Kidney (tissue), 14 donors: ENCODE results near the gene GRPR. TPM values are rescaled to one million over a fixed set of nuclear protein-coding genes. Genes with fewer than 3 reads are reported as not detected.

Experiments used
- DNase-seq, 5 donors: peaks; one replicate each; pipeline ENCODE4 v3.0.0-alpha.2; 2013 to 2020
- FAIRE-seq: peaks from 2 replicates; lab custom pipeline; 2012; peaks lifted over from hg19 to GRCh38; lab: Jason Lieb, UNC
- H3K27ac ChIP-seq, 2 donors: one replicate each; pipeline ENCODE4 v1.7.0; 2013; ENCODE audit warnings: low read depth in 2 of 2, low read length in 2 of 2, inconsistent platforms in 1 of 2
- H3K27me3 ChIP-seq: one replicate; pipeline ENCODE4 v1.7.1; 2013; ENCODE audit warnings: low read length, inconsistent platforms; ENCODE audit not compliant: control insufficient read depth, insufficient read depth
- H3K36me3 ChIP-seq, 3 donors: one replicate each; pipeline versions ENCODE4 v1.7.0 to v1.7.1; 2013; ENCODE audit warnings: low read length in 3 of 3, control low read depth in 1 of 3, inconsistent platforms in 1 of 3; ENCODE audit not compliant: insufficient read depth in 3 of 3, control insufficient read depth in 2 of 3
- H3K4me1 ChIP-seq, 3 donors: one replicate each; pipeline versions ENCODE4 v1.7.0 to v1.7.1; 2013; ENCODE audit warnings: low read length in 3 of 3, inconsistent platforms in 1 of 3, low read depth in 1 of 3; ENCODE audit not compliant: control insufficient read depth in 2 of 3, insufficient read depth in 2 of 3
- H3K4me3 ChIP-seq, 3 donors: one replicate each; pipeline versions ENCODE4 v1.7.0 to v1.8.1; 2013; ENCODE audit warnings: low read length in 3 of 3, control low read depth in 1 of 3, inconsistent platforms in 1 of 3
- H3K9ac ChIP-seq, 3 donors: one replicate each; pipeline versions ENCODE4 v1.7.0 to v1.7.1; 2013; ENCODE audit warnings: low read length in 3 of 3, control low read depth in 1 of 3, inconsistent platforms in 1 of 3
- H3K9me3 ChIP-seq, 3 donors: one replicate each; pipeline versions ENCODE4 v1.7.0 to v1.7.1; 2013; ENCODE audit warnings: low read length in 3 of 3, control low read depth in 1 of 3, inconsistent platforms in 1 of 3; ENCODE audit not compliant: control insufficient read depth in 2 of 3, insufficient read depth in 1 of 3
- intact Hi-C: fragments of 100-400 bp; cut with DNase I; formaldehyde crosslinking; loops from one replicate; pipeline ENCODE4 v1.11.1; 2022
- polyA plus RNA-seq: library from polyadenylated mRNA; stranded (reverse); fragments of 350-450 nt; fragmentation: Illumina TruSeq; extraction: RNeasy Lipid Tissue Mini Kit (QIAGEN cat#74804); gene quantifications from one replicate; pipeline ENCODE4 v1.2.3, GENCODE V29; 2014; ENCODE audit warnings: low read depth, low replicate concordance; ENCODE audit not compliant: insufficient read depth
- total RNA-seq: library from RNA; stranded (reverse); fragmentation: NEBNext Ultra II Directional; extraction: Animal tissue kit (Norgen Biotek cat#: 25700); gene quantifications from one replicate; pipeline ENCODE4 v1.2.1, GENCODE V29; 2021
- TF ChIP-seq, protein P1 (sequence below): IDR thresholded peaks from 3 replicates; pipeline ENCODE4 v1.5.1; 2012; ENCODE audit warnings: mild to moderate bottlenecking, moderate library complexity, borderline replicate concordance; ENCODE audit not compliant: insufficient read depth; ENCODE audit errors: extremely low read depth
- donor health status: control.
- donor health status: control.
- donor health status: control.
- donor health status: control.
- donor health status: control.
- donor health status: DM: yes; HTN: yes; CAD: no.
- donor health status: Normal renal cell carcinoma (clear cell type).

GRPR gene
- total and polyA plus RNA-seq, 2 donors from 2014 or later: 0.25 TPM; not detected in 1

DNA sequence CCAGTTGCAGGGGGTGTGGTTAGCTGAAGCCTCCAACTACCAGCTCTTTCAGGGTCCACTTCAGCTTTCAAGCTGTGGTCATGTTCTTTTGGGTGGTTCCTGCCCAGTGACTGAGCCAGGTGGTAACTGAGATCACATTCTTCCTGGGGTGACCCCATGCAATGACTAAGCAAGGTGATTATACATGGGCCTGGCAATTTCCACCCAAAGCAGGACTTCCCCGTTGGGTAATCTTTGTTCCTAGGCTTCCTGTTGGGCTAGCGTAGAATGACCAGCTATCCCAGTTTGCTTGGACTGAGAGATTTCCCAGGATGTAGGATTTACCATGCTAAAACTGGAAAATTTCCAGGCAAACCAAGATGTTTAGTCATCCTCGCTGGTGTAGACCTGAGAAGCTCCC lies 25.5 kb downstream of the GRPR start:
- H3K9ac ChIP-seq: no peak overlapping the region
- no peak overlapping the region for H3K4me3 ChIP-seq
- no peaks in the 10 kb centered on the region for H3K9me3 ChIP-seq
- FAIRE-seq (no peak), DNase-seq (no peak)
- no peaks in the 10 kb centered on the region for H3K36me3 ChIP-seq
- TF ChIP-seq, protein P1, sequence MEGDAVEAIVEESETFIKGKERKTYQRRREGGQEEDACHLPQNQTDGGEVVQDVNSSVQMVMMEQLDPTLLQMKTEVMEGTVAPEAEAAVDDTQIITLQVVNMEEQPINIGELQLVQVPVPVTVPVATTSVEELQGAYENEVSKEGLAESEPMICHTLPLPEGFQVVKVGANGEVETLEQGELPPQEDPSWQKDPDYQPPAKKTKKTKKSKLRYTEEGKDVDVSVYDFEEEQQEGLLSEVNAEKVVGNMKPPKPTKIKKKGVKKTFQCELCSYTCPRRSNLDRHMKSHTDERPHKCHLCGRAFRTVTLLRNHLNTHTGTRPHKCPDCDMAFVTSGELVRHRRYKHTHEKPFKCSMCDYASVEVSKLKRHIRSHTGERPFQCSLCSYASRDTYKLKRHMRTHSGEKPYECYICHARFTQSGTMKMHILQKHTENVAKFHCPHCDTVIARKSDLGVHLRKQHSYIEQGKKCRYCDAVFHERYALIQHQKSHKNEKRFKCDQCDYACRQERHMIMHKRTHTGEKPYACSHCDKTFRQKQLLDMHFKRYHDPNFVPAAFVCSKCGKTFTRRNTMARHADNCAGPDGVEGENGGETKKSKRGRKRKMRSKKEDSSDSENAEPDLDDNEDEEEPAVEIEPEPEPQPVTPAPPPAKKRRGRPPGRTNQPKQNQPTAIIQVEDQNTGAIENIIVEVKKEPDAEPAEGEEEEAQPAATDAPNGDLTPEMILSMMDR: no peak
- peaks cover 3% of the 10 kb centered on the region for H3K27me3 ChIP-seq
- intact Hi-C loops: no loop called here
- no peaks in the 10 kb centered on the region for H3K4me1 ChIP-seq
- H3K27ac ChIP-seq: no peak overlapping the region

DNA sequence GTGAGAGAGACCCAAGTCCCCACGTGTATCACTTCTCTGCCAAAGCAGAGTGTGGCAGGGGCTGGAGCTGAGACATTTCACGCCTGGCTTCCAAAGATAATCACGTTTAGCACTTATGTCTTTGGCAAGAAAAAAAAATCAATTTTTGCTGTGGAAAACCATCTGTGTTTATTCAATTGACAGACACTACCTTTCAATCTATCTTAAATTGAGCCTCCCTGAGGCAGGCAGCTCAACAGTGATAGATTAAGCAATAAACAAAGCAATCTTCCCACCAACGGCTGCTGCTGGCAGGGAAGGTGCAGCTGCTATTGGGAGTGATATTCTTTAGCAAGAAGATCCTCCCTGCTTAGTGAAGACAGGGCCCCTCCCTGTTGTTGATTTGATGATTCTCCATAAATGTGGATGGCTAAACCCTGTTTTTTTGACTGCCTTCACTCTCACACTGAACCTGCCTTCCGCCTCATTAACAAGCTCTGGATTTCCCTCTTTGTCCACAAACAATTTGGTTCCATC lies 32.3 kb downstream of the GRPR start:
- Histone ChIP-seq H3K9ac (no peak overlapping the region), H3K27ac (no peak overlapping the region), H3K36me3 (no peaks in the 10 kb centered on the region), H3K27me3 (peaks cover 6% of the 10 kb centered on the region), H3K4me1 (no peaks in the 10 kb centered on the region), H3K4me3 (no peak overlapping the region), H3K9me3 (no peaks in the 10 kb centered on the region)
- FAIRE-seq: no peak
- DNase-seq: no peak
- TF ChIP-seq, protein P1: no peak
- intact Hi-C loops: no loop called here

DNA sequence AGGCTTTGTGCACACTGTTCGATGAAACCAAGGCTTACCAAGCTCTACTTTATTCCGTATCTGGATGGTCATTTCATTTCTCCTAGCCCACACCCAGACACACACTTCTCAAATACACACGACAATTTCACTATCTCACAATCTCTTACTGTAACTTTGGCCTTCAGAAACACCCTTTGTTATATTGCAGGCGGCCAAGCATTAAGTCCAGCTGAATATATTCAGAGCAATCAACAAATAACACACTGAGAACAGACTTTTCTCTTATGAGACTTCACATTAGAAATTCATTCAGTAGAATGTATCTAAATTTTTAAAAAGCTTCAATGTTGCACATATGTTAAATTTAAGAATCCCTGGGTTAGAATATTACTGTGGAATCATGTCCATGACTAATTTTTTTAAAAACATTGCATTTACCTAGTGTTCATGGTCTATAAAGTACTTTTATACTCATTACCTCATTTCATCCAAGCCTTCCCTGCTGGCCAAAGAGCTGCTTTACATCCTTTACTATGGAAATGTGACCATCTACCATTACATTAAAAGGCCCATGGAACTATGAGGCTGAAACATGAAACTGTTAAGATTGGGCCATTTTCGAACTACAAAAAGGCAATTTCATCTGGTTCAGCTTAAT lies 33.4 kb downstream of the GRPR start:
- no peaks in the 10 kb centered on the region for H3K4me1 ChIP-seq
- DNase-seq (no peak), FAIRE-seq (no peak)
- no peak overlapping the region for H3K4me3 ChIP-seq
- H3K9me3 ChIP-seq: no peaks in the 10 kb centered on the region
- H3K9ac ChIP-seq: no peak overlapping the region
- intact Hi-C loops: no loop called here
- TF ChIP-seq, protein P1: no peak
- H3K36me3 ChIP-seq: no peaks in the 10 kb centered on the region
- H3K27ac ChIP-seq: no peak overlapping the region
- peaks cover 6% of the 10 kb centered on the region for H3K27me3 ChIP-seq
